C4-2B (cell line): ENCODE measurements around the gene PLPPR5.

Source experiments
- H3K27ac ChIP-seq: fragments of 450-650 bp; 2 replicates; pipeline ENCODE4 v1.5.1; 2017
- ZFX ChIP-seq: fragments of 450-650 bp; IDR thresholded peaks from 2 replicates; pipeline ENCODE4 v1.6.1; 2017
- TF ChIP-seq, protein P1 (sequence below): fragments of 450-650 bp; conservative IDR thresholded peaks from 2 replicates; pipeline ENCODE4 v1.5.1; 2017; ENCODE audit warnings: mild to moderate bottlenecking

PLPPR5 gene

GRCh38 chr1:98967122-98967521, 37.5 kb downstream of the PLPPR5 start:
- TF ChIP-seq, protein P1, sequence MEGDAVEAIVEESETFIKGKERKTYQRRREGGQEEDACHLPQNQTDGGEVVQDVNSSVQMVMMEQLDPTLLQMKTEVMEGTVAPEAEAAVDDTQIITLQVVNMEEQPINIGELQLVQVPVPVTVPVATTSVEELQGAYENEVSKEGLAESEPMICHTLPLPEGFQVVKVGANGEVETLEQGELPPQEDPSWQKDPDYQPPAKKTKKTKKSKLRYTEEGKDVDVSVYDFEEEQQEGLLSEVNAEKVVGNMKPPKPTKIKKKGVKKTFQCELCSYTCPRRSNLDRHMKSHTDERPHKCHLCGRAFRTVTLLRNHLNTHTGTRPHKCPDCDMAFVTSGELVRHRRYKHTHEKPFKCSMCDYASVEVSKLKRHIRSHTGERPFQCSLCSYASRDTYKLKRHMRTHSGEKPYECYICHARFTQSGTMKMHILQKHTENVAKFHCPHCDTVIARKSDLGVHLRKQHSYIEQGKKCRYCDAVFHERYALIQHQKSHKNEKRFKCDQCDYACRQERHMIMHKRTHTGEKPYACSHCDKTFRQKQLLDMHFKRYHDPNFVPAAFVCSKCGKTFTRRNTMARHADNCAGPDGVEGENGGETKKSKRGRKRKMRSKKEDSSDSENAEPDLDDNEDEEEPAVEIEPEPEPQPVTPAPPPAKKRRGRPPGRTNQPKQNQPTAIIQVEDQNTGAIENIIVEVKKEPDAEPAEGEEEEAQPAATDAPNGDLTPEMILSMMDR = no peak
- no peak for TF ChIP-seq ZFX
- no peak overlapping the region for H3K27ac ChIP-seq

GRCh38 chr1:98965394-98965793, 39.3 kb downstream of the PLPPR5 start:
- H3K27ac ChIP-seq = no peak overlapping the region
- TF ChIP-seq, protein P1 = no peak
- TF ChIP-seq ZFX = no peak

DNA sequence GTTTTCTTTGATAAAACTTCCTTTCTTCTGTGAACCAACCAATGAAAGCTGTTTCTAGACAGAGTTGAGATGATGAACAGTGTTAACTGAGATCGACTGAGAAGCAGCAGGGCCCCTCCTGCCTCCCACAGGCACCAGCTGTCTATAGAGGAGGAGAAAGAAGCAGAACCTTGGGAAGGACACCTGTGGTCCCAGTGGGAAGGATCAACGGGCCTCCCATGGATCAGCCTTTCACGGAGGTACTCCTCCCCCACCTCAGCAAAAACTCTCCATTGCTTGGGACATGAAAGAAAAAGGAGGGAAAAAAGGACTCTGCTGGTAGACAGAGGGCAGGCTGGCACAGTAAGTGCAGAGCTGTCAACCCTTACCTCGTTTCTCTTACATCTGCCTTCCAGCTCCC, 40.5 kb downstream of the PLPPR5 start:
- H3K27ac ChIP-seq = no peak overlapping the region
- no peak for TF ChIP-seq ZFX
- TF ChIP-seq, protein P1 = no peak

GRCh38 chr1:98963064-98963758, 41.5 kb downstream of the PLPPR5 start:
- TF ChIP-seq ZFX = no peak
- TF ChIP-seq, protein P1 = no peak
- no peak overlapping the region for H3K27ac ChIP-seq

DNA sequence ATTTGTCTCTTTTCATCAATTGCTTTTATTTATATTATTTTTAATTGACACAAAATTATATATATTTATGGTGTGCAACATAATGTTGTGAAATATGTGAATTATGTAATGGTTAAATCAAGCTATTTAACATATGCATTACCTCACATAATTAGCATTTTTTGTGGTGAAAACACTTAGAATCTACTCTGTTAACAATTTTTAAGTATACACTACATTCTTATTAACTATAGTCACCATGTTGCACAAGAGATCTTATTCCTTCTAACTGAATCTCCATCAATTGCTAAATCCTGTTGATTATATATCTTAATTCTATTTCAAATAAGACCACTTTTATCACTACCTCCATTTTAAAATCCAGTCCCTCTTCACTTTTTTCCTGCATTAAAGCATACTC, 42.5 kb downstream of the PLPPR5 start:
- TF ChIP-seq ZFX = no peak
- TF ChIP-seq, protein P1 = no peak
- no peak overlapping the region for H3K27ac ChIP-seq

GRCh38 chr1:98949621-98950020, 55.0 kb downstream of the PLPPR5 start:
- TF ChIP-seq, protein P1 = no peak
- no peak for TF ChIP-seq ZFX
- no peak overlapping the region for H3K27ac ChIP-seq

- TF ChIP-seq, protein P1 = no peak
- no peak for TF ChIP-seq ZFX
- no peak overlapping the region for H3K27ac ChIP-seq
These were observed 55.5 kb downstream of the PLPPR5 start for GRCh38 chr1:98949166-98949565.
